Liver (tissue), 9 donors: ENCODE measurements around the gene HOXB4. TPM values are rescaled to one million over a fixed set of nuclear protein-coding genes. Genes with fewer than 3 reads are reported as not detected.
A peak's percentile ranks its signal among the peaks of the same experiment; 100 is the strongest.

Source experiments
- DNase-seq: peaks from one replicate; pipeline ENCODE4 v3.0.0-alpha.2; 2017; ENCODE audit warnings: low spot score
- H3K27ac ChIP-seq, 2 donors: one replicate each; pipeline ENCODE4 v1.7.0; 2013; ENCODE audit warnings: inconsistent platforms in 2 of 2, low read length in 2 of 2, control low read depth in 1 of 2, low read depth in 1 of 2, mild to moderate bottlenecking in 1 of 2
- H3K27me3 ChIP-seq, 4 donors: one replicate each; pipeline versions ENCODE4 v1.6.1 to v1.7.0; 2013; ENCODE audit warnings: low read length in 3 of 4, inconsistent platforms in 1 of 4, mild to moderate bottlenecking in 1 of 4, moderate library complexity in 1 of 4; ENCODE audit not compliant: control insufficient read depth in 4 of 4, insufficient read depth in 4 of 4
- H3K36me3 ChIP-seq, 4 donors: one replicate each; pipeline versions ENCODE4 v1.6.1 to v1.7.0; 2013; ENCODE audit warnings: low read length in 3 of 4, mild to moderate bottlenecking in 3 of 4, low read depth in 1 of 4, moderate library complexity in 1 of 4; ENCODE audit not compliant: control insufficient read depth in 4 of 4, insufficient read depth in 3 of 4
- H3K4me1 ChIP-seq, 4 donors: one replicate each; pipeline versions ENCODE4 v1.6.1 to v1.7.0; 2013; ENCODE audit warnings: low read length in 3 of 4, mild to moderate bottlenecking in 3 of 4, moderate library complexity in 1 of 4; ENCODE audit not compliant: control insufficient read depth in 4 of 4, insufficient read depth in 4 of 4
- H3K4me3 ChIP-seq, 3 donors: one replicate each; pipeline versions ENCODE4 v1.6.1 to v1.7.0; 2013; ENCODE audit warnings: low read length in 3 of 3, control low read depth in 1 of 3, low read depth in 1 of 3, mild to moderate bottlenecking in 1 of 3
- H3K9ac ChIP-seq, 2 donors: one replicate each; pipeline ENCODE4 v1.7.0; 2013; ENCODE audit warnings: low read length in 2 of 2, mild to moderate bottlenecking in 2 of 2, moderate library complexity in 2 of 2, control low read depth in 1 of 2, low read depth in 1 of 2
- H3K9me3 ChIP-seq, 4 donors: one replicate each; pipeline versions ENCODE4 v1.6.1 to v1.7.0; 2013; ENCODE audit warnings: low read length in 3 of 4; ENCODE audit not compliant: control insufficient read depth in 4 of 4
- EGR1 ChIP-seq, 2 donors: IDR thresholded peaks; 2 replicates each; pipeline ENCODE4 v1.6.1; 2016 to 2018; ENCODE audit warnings: antibody characterized with exemption in 2 of 2, low read depth in 2 of 2
- FOXA1 ChIP-seq: IDR thresholded peaks from 2 replicates; pipeline ENCODE4 v1.6.1; 2016; ENCODE audit warnings: antibody characterized with exemption
- FOXA2 ChIP-seq: IDR thresholded peaks from 2 replicates; pipeline ENCODE4 v1.6.1; 2016; ENCODE audit warnings: antibody characterized with exemption
- GABPA ChIP-seq, 2 donors: IDR thresholded peaks in 1 of 2; conservative IDR thresholded peaks in 1 of 2; 2 replicates each; pipeline ENCODE4 v1.6.1; 2016; ENCODE audit warnings: antibody characterized with exemption in 2 of 2, mild to moderate bottlenecking in 1 of 2, moderate library complexity in 1 of 2
- HNF4A ChIP-seq, 2 donors: conservative IDR thresholded peaks; 2 replicates each; pipeline ENCODE4 v1.6.1; 2016; ENCODE audit warnings: antibody characterized with exemption in 2 of 2, mild to moderate bottlenecking in 2 of 2
- HNF4G ChIP-seq: IDR thresholded peaks from 2 replicates; pipeline ENCODE4 v1.6.1; 2016; ENCODE audit warnings: antibody characterized with exemption
- JUND ChIP-seq, 2 donors: IDR thresholded peaks; 2 replicates each; pipeline ENCODE4 v1.6.1; 2016; ENCODE audit warnings: antibody characterized with exemption in 2 of 2
- NR2F2 ChIP-seq: IDR thresholded peaks from 2 replicates; pipeline ENCODE4 v1.6.1; 2016; ENCODE audit warnings: antibody characterized with exemption
- RAD21 ChIP-seq, 2 donors: IDR thresholded peaks; 2 replicates each; pipeline ENCODE4 v1.6.1; 2016; ENCODE audit warnings: antibody characterized with exemption in 2 of 2, mild to moderate bottlenecking in 2 of 2
- RXRA ChIP-seq, 2 donors: IDR thresholded peaks; 2 replicates each; pipeline ENCODE4 v1.6.1; 2017 to 2018; ENCODE audit warnings: antibody characterized with exemption in 2 of 2, mild to moderate bottlenecking in 1 of 2
- SP1 ChIP-seq: IDR thresholded peaks from 2 replicates; pipeline ENCODE4 v1.6.1; 2018; ENCODE audit warnings: antibody characterized with exemption, mild to moderate bottlenecking
- TAF1 ChIP-seq: conservative IDR thresholded peaks from 2 replicates; pipeline ENCODE4 v1.6.1; 2016; ENCODE audit warnings: antibody characterized with exemption, mild to moderate bottlenecking
- YY1 ChIP-seq: IDR thresholded peaks from 2 replicates; pipeline ENCODE4 v1.6.1; 2016; ENCODE audit warnings: antibody characterized with exemption, mild to moderate bottlenecking
- WGBS: extraction: QIAGEN DNeasy Blood & Tissue Kit; methylation state at CpG from one replicate; pipeline ENCODE4 v1.1.7; 2013; 5-methylcytosine and 5-hydroxymethylcytosine counted together
- polyA plus RNA-seq, 2 donors: library from polyadenylated mRNA; stranded (reverse) in 1 of 2; unstranded in 1 of 2; fragments of 200-250 nt in 1 of 2; fragments of >200 nt in 1 of 2; fragmentation: Nextera tagmentation in 1 of 2; extraction: Ambion mirVana in 1 of 2; gene quantifications; one replicate each; pipeline versions ENCODE4 v1.2.1 to v1.2.3, GENCODE V29; 2013 to 2015
- total RNA-seq, 2 donors: library from RNA; depleted of rRNA; stranded (reverse); fragments of >200 nt; gene quantifications; one replicate each; pipeline ENCODE4 v1.2.3, GENCODE V29; 2014
- TF ChIP-seq, protein P1 (sequence below): IDR thresholded peaks from 2 replicates; pipeline ENCODE4 v1.6.1; 2016; ENCODE audit warnings: antibody characterized with exemption
- TF ChIP-seq, protein P2 (sequence below): IDR thresholded peaks from 2 replicates; pipeline ENCODE4 v1.6.1; 2016; ENCODE audit warnings: antibody characterized with exemption, mild to moderate bottlenecking
- TF ChIP-seq, protein P3 (sequence below): fragments of 150-350 bp; IDR thresholded peaks from 2 replicates; pipeline ENCODE4 v1.5.1; 2017; ENCODE audit warnings: improper control_type of control experiment, low read depth, low read length; ENCODE audit not compliant: missing input control
- TF ChIP-seq, protein P4 (sequence below): IDR thresholded peaks from 2 replicates; pipeline ENCODE4 v1.6.1; 2016; ENCODE audit warnings: antibody characterized with exemption
- TF ChIP-seq, protein P5 (sequence below): IDR thresholded peaks from 2 replicates; pipeline ENCODE4 v1.6.1; 2016; ENCODE audit warnings: antibody characterized with exemption
- donor health status: healthy.
- donor health status: healthy.
- donor health status: healthy.
- donor health status: healthy.
- donor health status: healthy.

HOXB4 gene
- total and polyA plus RNA-seq, 4 donors, result 0.19 to 0.75 (median 0.50) TPM

DNA sequence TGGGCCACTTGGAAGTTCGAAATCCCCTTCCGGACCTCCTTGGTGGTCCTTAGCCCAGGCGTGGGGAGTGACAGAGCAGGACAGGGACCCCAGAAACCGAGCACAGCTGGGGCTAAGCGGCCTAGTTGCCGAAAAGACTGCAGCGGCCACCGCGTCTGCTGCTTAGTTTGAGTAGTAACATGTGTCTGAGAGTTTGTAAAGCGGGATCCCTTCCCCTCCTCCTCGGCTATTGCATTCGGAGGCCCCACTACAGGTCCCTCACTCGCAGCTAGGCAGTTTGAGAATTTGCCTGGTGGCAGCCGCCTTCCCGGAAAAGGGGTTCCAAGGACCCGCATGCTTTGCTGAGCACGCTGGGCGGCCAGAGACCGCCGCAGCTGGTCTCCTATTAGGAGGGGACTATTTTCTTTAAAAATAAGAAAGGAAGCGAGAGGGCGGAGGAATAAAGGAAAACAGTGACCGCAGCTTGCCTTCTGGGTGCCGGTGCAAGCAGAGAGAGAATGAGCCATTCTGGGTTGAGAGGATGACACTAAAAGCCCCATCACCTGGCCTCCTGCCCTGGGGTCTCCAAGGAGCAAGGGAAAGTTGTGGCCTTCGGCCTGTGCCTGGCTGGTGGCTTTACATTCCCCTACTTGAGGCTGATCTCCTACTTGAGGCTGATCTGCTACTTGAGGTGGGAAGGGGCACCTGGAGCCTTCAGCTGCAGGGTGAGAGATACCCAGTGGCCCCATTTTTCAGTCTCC, 16.6 kb upstream of the HOXB4 start:
- peaks cover 4 to 13% (median 9%) of the 10 kb centered on the region in 4 donors for H3K27me3 ChIP-seq
- no peak overlapping the region for H3K27ac ChIP-seq
- no peak overlapping the region for H3K4me3 ChIP-seq
- no peaks in the 10 kb centered on the region for H3K9me3 ChIP-seq
- no peaks in the 10 kb centered on the region for H3K36me3 ChIP-seq
- H3K4me1 ChIP-seq, result peaks cover 2 to 23% (median 4%) of the 10 kb centered on the region in 4 donors
- H3K9ac ChIP-seq, result no peak overlapping the region
- TF ChIP-seq RAD21 (IDR thresholded peaks at IDR 0.05), result no peak
- no peak for TF ChIP-seq FOXA1
- TF ChIP-seq GABPA (IDR thresholded peaks at IDR 0.05 in 1 of 2, conservative IDR thresholded peaks at IDR 0.05 in 1 of 2), result no peak
- TF ChIP-seq EGR1 (IDR thresholded peaks at IDR 0.05; ENCODE audit: low read depth in 2 of 2), result no peak
- TF ChIP-seq, protein P1, sequence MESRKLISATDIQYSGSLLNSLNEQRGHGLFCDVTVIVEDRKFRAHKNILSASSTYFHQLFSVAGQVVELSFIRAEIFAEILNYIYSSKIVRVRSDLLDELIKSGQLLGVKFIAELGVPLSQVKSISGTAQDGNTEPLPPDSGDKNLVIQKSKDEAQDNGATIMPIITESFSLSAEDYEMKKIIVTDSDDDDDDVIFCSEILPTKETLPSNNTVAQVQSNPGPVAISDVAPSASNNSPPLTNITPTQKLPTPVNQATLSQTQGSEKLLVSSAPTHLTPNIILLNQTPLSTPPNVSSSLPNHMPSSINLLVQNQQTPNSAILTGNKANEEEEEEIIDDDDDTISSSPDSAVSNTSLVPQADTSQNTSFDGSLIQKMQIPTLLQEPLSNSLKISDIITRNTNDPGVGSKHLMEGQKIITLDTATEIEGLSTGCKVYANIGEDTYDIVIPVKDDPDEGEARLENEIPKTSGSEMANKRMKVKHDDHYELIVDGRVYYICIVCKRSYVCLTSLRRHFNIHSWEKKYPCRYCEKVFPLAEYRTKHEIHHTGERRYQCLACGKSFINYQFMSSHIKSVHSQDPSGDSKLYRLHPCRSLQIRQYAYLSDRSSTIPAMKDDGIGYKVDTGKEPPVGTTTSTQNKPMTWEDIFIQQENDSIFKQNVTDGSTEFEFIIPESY, result no peak
- DNase-seq, result no peak
- 36% methylated on average over 25 of the region's 25 CpGs for WGBS

DNA sequence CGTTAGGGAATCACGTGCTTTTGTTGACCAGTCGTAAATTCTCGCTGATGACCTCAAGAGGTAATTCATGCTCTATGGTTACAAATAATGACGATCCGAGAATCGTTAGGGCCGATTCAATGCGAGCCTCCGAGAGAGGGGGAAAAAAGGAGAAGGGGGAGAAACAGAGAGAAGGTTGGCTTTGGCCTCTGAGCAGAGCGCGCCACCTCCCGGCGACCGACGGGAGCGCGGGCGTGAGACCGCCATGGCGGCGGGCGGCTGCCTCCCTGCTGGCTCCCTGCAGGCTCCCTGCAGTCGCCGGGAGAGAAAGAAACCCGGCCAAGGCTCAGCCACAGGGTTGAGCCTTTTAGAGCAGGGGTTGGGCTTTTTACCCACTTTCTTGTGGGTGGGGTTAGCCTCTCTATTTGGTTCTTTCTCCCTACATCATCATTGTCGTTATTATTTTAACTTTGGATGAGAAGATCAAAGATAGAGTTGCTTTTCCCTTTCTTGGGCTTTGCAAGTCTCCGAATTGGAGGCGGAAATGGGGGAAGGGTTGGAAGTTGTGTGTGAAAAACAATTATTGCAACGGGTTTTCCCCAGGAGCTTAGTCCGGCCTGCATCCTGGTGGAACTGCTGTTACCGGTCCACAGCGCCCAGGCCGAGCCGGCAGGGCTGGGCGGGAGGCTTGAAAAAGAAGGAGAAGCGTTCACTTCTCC, 15.8 kb upstream of the HOXB4 start:
- Histone ChIP-seq H3K27ac (peak overlapping the region in 1 of 2 donors; percentile 1), H3K9me3 (no peaks in the 10 kb centered on the region), H3K27me3 (peaks cover 4 to 11% (median 8%) of the 10 kb centered on the region in 4 donors), H3K36me3 (no peaks in the 10 kb centered on the region), H3K4me1 (peaks cover 2 to 23% (median 4%) of the 10 kb centered on the region in 4 donors), H3K9ac (no peak overlapping the region), H3K4me3 (peak overlapping the region in 1 of 3 donors; percentile 25)
- peak; percentile 85 for DNase-seq
- 14% methylated on average over 37 of the region's 37 CpGs for WGBS
- TF ChIP-seq RAD21 (IDR thresholded peaks at IDR 0.05), result peak; percentile 72 to 80
- TF ChIP-seq, protein P1, result no peak
- no peak for TF ChIP-seq FOXA2
- TF ChIP-seq GABPA (IDR thresholded peaks at IDR 0.05 in 1 of 2, conservative IDR thresholded peaks at IDR 0.05 in 1 of 2), result no peak
- TF ChIP-seq RXRA (IDR thresholded peaks at IDR 0.05), result no peak
- TF ChIP-seq, protein P2, sequence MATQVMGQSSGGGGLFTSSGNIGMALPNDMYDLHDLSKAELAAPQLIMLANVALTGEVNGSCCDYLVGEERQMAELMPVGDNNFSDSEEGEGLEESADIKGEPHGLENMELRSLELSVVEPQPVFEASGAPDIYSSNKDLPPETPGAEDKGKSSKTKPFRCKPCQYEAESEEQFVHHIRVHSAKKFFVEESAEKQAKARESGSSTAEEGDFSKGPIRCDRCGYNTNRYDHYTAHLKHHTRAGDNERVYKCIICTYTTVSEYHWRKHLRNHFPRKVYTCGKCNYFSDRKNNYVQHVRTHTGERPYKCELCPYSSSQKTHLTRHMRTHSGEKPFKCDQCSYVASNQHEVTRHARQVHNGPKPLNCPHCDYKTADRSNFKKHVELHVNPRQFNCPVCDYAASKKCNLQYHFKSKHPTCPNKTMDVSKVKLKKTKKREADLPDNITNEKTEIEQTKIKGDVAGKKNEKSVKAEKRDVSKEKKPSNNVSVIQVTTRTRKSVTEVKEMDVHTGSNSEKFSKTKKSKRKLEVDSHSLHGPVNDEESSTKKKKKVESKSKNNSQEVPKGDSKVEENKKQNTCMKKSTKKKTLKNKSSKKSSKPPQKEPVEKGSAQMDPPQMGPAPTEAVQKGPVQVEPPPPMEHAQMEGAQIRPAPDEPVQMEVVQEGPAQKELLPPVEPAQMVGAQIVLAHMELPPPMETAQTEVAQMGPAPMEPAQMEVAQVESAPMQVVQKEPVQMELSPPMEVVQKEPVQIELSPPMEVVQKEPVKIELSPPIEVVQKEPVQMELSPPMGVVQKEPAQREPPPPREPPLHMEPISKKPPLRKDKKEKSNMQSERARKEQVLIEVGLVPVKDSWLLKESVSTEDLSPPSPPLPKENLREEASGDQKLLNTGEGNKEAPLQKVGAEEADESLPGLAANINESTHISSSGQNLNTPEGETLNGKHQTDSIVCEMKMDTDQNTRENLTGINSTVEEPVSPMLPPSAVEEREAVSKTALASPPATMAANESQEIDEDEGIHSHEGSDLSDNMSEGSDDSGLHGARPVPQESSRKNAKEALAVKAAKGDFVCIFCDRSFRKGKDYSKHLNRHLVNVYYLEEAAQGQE, result no peak
- TF ChIP-seq HNF4A (conservative IDR thresholded peaks at IDR 0.05), result no peak
- no peak for TF ChIP-seq SP1
- no peak for TF ChIP-seq NR2F2
- no peak for TF ChIP-seq HNF4G
- TF ChIP-seq, protein P3, sequence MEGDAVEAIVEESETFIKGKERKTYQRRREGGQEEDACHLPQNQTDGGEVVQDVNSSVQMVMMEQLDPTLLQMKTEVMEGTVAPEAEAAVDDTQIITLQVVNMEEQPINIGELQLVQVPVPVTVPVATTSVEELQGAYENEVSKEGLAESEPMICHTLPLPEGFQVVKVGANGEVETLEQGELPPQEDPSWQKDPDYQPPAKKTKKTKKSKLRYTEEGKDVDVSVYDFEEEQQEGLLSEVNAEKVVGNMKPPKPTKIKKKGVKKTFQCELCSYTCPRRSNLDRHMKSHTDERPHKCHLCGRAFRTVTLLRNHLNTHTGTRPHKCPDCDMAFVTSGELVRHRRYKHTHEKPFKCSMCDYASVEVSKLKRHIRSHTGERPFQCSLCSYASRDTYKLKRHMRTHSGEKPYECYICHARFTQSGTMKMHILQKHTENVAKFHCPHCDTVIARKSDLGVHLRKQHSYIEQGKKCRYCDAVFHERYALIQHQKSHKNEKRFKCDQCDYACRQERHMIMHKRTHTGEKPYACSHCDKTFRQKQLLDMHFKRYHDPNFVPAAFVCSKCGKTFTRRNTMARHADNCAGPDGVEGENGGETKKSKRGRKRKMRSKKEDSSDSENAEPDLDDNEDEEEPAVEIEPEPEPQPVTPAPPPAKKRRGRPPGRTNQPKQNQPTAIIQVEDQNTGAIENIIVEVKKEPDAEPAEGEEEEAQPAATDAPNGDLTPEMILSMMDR, result peak; percentile 73
- TF ChIP-seq, protein P4, sequence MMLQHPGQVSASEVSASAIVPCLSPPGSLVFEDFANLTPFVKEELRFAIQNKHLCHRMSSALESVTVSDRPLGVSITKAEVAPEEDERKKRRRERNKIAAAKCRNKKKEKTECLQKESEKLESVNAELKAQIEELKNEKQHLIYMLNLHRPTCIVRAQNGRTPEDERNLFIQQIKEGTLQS, result no peak
- no peak for TF ChIP-seq JUND (IDR thresholded peaks at IDR 0.05)
- TF ChIP-seq YY1, result peak; percentile 82
- TF ChIP-seq, protein P5, sequence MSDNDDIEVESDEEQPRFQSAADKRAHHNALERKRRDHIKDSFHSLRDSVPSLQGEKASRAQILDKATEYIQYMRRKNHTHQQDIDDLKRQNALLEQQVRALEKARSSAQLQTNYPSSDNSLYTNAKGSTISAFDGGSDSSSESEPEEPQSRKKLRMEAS, result no peak
- TF ChIP-seq EGR1 (IDR thresholded peaks at IDR 0.05; ENCODE audit: low read depth in 2 of 2), result no peak
- TF ChIP-seq TAF1, result no peak
- TF ChIP-seq FOXA1, result no peak
